Right lobe of liver (tissue), 6 donors: Measurements from ENCODE around the gene SLC7A5. TPM values are rescaled to one million over a fixed set of nuclear protein-coding genes. Genes with fewer than 3 reads are reported as not detected.
"Not testable (repeated sequence)": the region's sequence is repeated elsewhere in the genome, so short reads cannot be mapped to it uniquely, and the experiment has no call there.

ENCODE experiments used
- ATAC-seq, 4 donors: fragments of 200-7000 bp; cut with Tn5 transposase; one replicate each; pipeline ENCODE4 v1.9.1; 2020; ENCODE audit warnings: mild to moderate bottlenecking in 4 of 4, moderate library complexity in 4 of 4
- DNase-seq, 3 donors: peaks; one replicate each; pipeline ENCODE4 v3.0.0-alpha.2; 2020
- H3K27ac ChIP-seq, 3 donors: fragments of 200-600 bp; one replicate each; pipeline ENCODE4 v1.8.0; 2022
- H3K27me3 ChIP-seq, 2 donors: fragments of 200-600 bp; one replicate each; pipeline ENCODE4 v1.8.0; 2022
- H3K36me3 ChIP-seq, 4 donors: fragments of 200-600 bp; sonication (generic) in 1 of 4; one replicate each; pipeline versions ENCODE4 v1.5.1 to v1.8.0; 2017 to 2022; ENCODE audit warnings: control low read depth in 1 of 4
- H3K4me1 ChIP-seq, 4 donors: fragments of 200-600 bp; sonication (generic) in 1 of 4; one replicate each; pipeline versions ENCODE4 v1.5.1 to v1.8.0; 2017 to 2022; ENCODE audit warnings: control low read depth in 1 of 4
- H3K4me3 ChIP-seq, 3 donors: fragments of 200-600 bp; one replicate each; pipeline ENCODE4 v1.8.0; 2022
- H3K9me3 ChIP-seq, 4 donors: fragments of 200-600 bp; sonication (generic) in 1 of 4; one replicate each; pipeline versions ENCODE4 v1.5.1 to v1.8.0; 2017 to 2022; ENCODE audit warnings: control low read depth in 1 of 4
- POLR2A ChIP-seq: fragments of 450-650 bp; IDR thresholded peaks from one replicate; pipeline ENCODE4 v1.6.1; 2017; ENCODE audit warnings: antibody characterized with exemption, mild to moderate bottlenecking
- WGBS: methylation state at CpG from one replicate; pipeline ENCODE4 v1.1.6; 2018; ENCODE audit warnings: low coverage, low lambda C conversion rate; ENCODE audit not compliant: insufficient coverage; ENCODE audit errors: missing lambda C conversion rate; 5-methylcytosine and 5-hydroxymethylcytosine counted together
- intact Hi-C, 2 donors: fragments of 100-400 bp; cut with DNase I; formaldehyde crosslinking; loops; one replicate each; pipeline versions ENCODE4 v1.11.2 to v1.14.1; 2022
- total RNA-seq, 6 experiments: library from RNA; depleted of rRNA in 2 of 6; stranded (reverse); fragments of >200 nt in 2 of 6; fragmentation: NEBNext Ultra II Directional in 3 of 6; extraction: Animal tissue kit (Norgen Biotek cat#: 25700) in 3 of 6; gene quantifications; one replicate each; pipeline versions ENCODE4 v1.1.0 to v1.2.4, GENCODE V29; 2016 to 2023
- TF ChIP-seq, protein P1 (sequence below), 4 donors: fragments of 200-600 bp in 3 of 4; fragments of 450-650 bp in 1 of 4; IDR thresholded peaks; one replicate each; pipeline versions ENCODE4 v1.5.1 to v1.8.0; 2016 to 2022; ENCODE audit warnings: antibody characterized with exemption in 4 of 4, mild to moderate bottlenecking in 2 of 4
- donor health status: DM: no; HTN: yes; CAD: no.
- donor health status: DM: no; HTN: no; CAD: no.
- donor health status: DM: no; HTN: no; CAD: no.
- donor health status: DM: no; HTN: yes; CAD: no.
- donor health status: DM: no; HTN: yes; CAD: no.

Gene SLC7A5
- total RNA-seq, 6 experiments from 2014 or later: 7.0 to 16.3 (median 12.4) TPM

DNA sequence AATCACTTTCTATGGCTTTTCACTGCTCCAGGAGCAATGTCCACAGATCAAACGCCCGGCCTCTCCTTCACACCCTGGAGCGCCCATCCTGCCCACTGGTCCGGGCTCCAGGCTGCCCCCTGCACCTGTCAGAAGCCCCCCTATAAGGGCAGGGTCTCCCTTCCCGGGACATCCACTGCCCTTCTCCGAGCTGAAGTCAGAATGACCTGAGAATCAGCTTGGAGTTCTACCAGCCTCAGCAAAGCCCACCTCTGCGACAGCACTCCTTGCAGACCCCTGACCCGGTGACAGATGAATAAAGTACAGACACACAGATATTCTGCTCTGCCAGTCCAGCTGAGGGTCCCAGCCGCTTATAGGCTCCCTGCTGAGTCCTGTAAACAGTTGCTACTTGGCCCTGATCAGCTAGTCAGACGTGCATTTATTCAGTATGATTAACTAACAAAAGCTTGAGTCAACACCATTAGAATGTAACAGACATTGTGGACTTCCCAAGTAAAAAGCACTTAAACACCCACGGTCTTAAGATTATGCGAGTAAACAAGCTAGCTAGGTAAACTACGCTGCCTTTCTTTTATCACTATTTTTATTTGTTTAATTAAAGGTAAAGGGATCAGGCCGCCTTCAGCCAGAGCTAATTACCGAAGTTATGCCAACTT, 4.8 kb downstream of the SLC7A5 start:
- H3K36me3 ChIP-seq: no peaks in the 10 kb centered on the region
- DNase-seq (no peak), ATAC-seq (no peak)
- 84% methylated on average over 12 of the region's 15 CpGs for WGBS
- TF ChIP-seq, protein P1, sequence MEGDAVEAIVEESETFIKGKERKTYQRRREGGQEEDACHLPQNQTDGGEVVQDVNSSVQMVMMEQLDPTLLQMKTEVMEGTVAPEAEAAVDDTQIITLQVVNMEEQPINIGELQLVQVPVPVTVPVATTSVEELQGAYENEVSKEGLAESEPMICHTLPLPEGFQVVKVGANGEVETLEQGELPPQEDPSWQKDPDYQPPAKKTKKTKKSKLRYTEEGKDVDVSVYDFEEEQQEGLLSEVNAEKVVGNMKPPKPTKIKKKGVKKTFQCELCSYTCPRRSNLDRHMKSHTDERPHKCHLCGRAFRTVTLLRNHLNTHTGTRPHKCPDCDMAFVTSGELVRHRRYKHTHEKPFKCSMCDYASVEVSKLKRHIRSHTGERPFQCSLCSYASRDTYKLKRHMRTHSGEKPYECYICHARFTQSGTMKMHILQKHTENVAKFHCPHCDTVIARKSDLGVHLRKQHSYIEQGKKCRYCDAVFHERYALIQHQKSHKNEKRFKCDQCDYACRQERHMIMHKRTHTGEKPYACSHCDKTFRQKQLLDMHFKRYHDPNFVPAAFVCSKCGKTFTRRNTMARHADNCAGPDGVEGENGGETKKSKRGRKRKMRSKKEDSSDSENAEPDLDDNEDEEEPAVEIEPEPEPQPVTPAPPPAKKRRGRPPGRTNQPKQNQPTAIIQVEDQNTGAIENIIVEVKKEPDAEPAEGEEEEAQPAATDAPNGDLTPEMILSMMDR (IDR thresholded peaks at IDR 0.05): no peak
- no peak for TF ChIP-seq POLR2A
- H3K4me1 ChIP-seq: peaks cover 0 to 11% (median 0%) of the 10 kb centered on the region in 4 donors
- H3K27ac ChIP-seq: no peak overlapping the region
- no peaks in the 10 kb centered on the region for H3K9me3 ChIP-seq
- H3K27me3 ChIP-seq: no peaks in the 10 kb centered on the region
- intact Hi-C loops: no loop called here
- H3K4me3 ChIP-seq: no peak overlapping the region

DNA sequence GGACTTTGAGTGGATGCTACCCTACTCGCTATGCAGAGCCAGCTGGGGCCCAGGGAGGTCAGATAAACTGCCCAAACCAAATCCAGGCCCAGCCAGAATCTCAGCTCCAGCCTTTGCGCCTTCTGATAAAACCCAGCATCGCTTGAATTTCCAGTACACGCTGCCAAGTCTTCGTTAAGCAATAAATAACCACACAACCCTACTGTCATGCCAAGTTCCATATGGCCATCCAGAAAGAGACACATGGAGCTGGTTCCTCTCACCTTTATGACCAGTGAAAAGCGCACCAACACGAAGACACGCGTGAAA, 6.0 kb downstream of the SLC7A5 start:
- H3K4me3 ChIP-seq, H3K36me3 ChIP-seq, H3K27me3 ChIP-seq, DNase-seq, intact Hi-C loops, H3K27ac ChIP-seq, H3K9me3 ChIP-seq, H3K4me1 ChIP-seq: not testable (repeated sequence)
- 62% methylated on average over 8 of the region's 9 CpGs for WGBS
- peak in 3 of 4 donors; percentile 42 to 65 (median 59) for ATAC-seq

DNA sequence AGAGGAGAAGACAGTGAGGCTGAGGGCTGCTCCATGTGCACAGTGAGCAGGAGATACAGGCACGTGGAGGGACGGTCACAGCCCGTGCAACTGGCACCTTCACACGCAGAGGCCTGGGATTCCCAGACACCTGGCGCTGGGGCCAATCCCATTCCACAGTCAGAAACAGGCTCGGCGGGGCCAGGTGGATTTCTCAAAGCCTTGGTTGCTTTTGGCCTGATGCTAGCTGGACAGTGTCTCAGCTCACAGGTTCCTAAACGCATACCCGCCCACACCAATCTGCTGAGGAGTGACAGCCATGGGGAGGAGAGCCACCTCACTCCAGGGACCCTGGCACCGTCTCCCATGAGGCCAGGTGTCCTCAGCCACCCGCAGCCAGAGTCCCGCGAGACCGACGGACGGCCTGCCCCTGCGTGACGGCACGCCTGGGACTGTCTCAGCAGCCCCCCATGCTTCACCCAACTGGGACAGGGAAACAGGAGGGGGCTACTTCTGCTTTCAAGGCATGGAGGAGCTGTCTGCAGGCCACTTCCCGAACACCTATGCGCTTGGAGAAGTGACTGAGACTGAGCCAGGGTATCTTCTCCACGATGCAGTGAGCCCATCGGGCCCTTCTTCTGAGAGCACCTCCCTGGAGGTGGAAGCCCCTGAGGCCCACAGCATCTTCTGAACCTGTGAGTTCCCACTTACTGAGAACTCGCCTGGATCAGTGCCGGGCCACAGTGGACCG, 6.5 kb downstream of the SLC7A5 start:
- H3K27ac ChIP-seq, H3K4me3 ChIP-seq, H3K36me3 ChIP-seq, ATAC-seq, intact Hi-C loops, DNase-seq, H3K4me1 ChIP-seq, H3K9me3 ChIP-seq, H3K27me3 ChIP-seq: not testable (repeated sequence)
- 90% methylated on average over 5 of the region's 26 CpGs for WGBS

DNA sequence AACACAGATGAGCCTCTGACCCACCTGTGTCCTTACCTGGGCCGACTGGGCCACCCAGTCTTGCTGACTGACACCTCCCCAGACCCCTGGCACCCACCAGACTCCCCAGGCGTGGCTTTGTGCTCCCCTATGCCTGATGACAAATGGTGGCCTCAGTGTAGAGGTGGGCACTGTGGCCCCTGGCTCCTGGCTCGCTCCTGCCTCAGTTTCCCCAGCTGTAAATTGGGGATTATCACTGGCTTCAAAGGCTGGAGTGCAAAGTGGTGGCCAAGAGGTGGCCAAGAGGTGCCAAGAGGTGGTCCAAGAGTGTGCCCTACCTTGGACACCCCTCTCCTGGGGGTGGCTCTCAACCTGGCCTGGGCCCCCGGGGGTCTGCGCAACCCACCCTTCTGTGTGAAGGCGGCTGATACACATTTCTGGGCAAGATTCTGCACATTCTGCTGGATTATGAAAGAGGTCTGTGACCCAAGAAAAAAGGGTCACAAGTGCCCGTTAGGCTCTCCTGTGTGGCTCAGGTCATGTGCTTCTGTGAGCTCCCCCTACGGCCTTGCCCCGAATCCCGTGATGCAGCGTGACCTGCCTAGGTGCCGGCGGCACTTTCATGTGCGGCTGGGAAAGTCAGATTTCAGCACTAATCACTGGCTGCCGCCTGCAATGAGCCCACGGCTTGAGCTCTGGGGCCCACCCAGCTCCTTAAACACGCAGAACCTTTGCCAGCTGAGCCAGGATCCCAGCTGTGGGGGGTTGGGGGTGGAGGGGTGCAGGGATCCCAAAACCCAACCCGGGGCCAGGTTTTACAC, 7.8 kb downstream of the SLC7A5 start:
- H3K27ac ChIP-seq, ATAC-seq: not testable (repeated sequence)

DNA sequence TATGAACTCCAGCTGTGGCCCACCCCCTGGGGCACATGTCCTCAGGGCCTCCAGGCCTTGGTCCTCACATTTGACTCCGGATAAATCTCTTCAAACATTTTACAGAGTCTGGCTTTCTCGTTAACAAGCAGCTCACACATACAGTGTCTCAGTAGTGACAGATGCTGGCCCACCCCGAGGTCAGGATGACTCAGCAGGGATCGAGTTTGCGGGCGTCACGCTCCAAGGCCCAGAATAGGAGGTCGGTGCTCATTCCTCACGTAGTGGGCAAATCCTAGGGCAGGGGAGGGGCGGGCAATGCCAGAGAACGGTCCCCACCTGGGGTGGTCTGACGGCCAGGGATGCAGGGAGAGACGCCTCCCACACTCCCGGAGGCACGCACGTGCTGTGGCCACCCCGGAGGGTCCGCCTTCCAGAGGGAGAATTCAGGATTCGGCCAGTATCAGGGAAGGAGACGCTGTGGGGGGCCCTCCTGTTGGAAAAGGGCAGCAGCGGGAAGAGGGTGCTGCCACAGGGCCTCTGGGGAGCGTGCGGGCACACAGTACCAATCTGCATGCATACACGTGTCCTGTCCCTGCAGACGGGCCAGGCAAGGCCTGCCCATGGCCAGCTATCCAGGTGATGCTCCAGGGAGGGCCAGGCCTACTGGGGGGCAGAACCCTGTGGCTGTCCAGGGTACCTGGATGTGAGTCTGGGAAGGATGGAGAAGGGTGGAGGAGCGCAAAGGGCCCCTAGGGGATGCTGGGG, 8.6 kb downstream of the SLC7A5 start:
- intact Hi-C loops: no loop called here
- Histone ChIP-seq H3K36me3 (no peaks in the 10 kb centered on the region), H3K4me1 (peaks cover 0 to 16% (median 0%) of the 10 kb centered on the region in 4 donors), H3K4me3 (no peak overlapping the region), H3K27me3 (no peaks in the 10 kb centered on the region), H3K9me3 (no peaks in the 10 kb centered on the region), H3K27ac (no peak overlapping the region)
- WGBS: 82% methylated on average over 7 of the region's 26 CpGs
- no peak for ATAC-seq
- TF ChIP-seq, protein P1 (IDR thresholded peaks at IDR 0.05): no peak
- no peak for TF ChIP-seq POLR2A
- no peak for DNase-seq

More for the DNA sequence above, 7.8 kb downstream of the SLC7A5 start:
- H3K4me1 ChIP-seq, H3K36me3 ChIP-seq, H3K9me3 ChIP-seq, H3K4me3 ChIP-seq, H3K27me3 ChIP-seq, DNase-seq, intact Hi-C loops: not testable (repeated sequence)
- WGBS: 33% methylated on average over 1 of the region's 18 CpGs

DNA sequence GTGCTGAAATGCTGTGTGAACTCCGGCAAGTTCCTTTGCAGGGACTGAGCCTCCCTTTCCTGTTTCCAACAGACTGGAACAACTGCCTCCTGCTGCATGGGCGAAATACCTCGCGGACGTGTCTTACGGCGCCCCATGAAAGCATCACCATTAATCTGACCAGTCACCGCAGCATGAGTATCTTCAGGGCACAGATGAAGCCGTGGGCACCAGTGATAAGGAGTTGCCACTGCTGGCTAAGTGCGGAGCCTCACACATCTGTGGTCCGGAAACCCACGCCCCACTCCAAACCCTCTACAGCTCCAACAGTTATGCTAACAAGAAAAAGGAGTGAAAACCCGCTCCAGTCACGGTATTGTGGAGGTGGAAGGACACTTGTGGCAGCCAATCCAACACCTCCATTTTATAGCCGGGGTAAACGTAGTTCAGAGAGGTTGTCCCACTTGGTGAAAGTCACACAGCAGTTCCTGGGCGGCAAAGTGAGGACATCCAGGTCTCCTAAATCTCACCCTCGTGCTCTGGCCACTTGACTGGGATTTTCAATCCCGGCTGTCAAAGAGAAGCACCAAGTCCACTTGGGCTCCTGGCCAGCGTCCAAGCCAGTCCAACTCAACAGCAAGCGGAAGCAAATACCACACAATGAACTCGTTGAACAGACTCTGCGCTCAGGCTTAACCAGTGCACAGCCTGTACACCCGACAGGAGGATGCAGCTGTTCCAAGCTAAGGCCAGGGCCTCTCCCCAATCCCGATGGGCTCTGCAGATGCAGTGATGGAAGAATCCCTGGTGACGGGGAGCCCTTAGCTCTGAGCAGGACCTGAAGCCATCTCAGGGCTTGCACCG, 10.9 kb downstream of the SLC7A5 start:
- intact Hi-C loops, H3K4me3 ChIP-seq, H3K36me3 ChIP-seq, H3K27me3 ChIP-seq, H3K9me3 ChIP-seq: not testable (repeated sequence)
- DNase-seq: peak; percentile 66 to 79 (median 67)
- peak in 1 of 4 donors; percentile 21 for ATAC-seq
- 59% methylated on average over 9 of the region's 27 CpGs for WGBS
- Histone ChIP-seq H3K4me1 (peaks cover 0 to 38% (median under 1%) of the 10 kb centered on the region in 4 donors), H3K27ac (peak overlapping the region in 2 of 3 donors; percentile 24 to 38)
